ENCODE results near the gene SGCG.

Gene SGCG

GRCh38 chr13:23161481-23161825, 19.3 kb upstream of the SGCG start:
- no peak overlapping the region for H3K4me3 ChIP-seq (ENCODE audit: low read length)
- no peak for DNase-seq (ENCODE audit: low read depth)
- TF ChIP-seq CTCF (IDR thresholded peaks at IDR 0.05; ENCODE audit: insufficient read depth, low read depth, low read length, missing control alignments), result no peak

- TF ChIP-seq CTCF (IDR thresholded peaks at IDR 0.05; ENCODE audit: insufficient read depth, low read depth, low read length, missing control alignments), result no peak
Measured at GRCh38 chr13:23175920-23176319, 4.9 kb upstream of the SGCG start.

GRCh38 chr13:23182142-23182541, 1.4 kb downstream of the SGCG start:
- TF ChIP-seq CTCF (IDR thresholded peaks at IDR 0.05; ENCODE audit: insufficient read depth, low read depth, low read length, missing control alignments), result no peak

More at GRCh38 chr13:23175920-23176319, 4.9 kb upstream of the SGCG start:
- no peak overlapping the region for H3K4me3 ChIP-seq (ENCODE audit: low read length)
- peak; percentile 10 for DNase-seq (ENCODE audit: low read depth)

GRCh38 chr13:23183292-23183691, 2.5 kb downstream of the SGCG start:
- no peak for DNase-seq (ENCODE audit: low read depth)
- no peak for TF ChIP-seq CTCF (IDR thresholded peaks at IDR 0.05; ENCODE audit: insufficient read depth, low read depth, low read length, missing control alignments)
- no peak overlapping the region for H3K4me3 ChIP-seq (ENCODE audit: low read length)

More at GRCh38 chr13:23182142-23182541, 1.4 kb downstream of the SGCG start:
- H3K4me3 ChIP-seq (ENCODE audit: low read length), result no peak overlapping the region
- DNase-seq (ENCODE audit: low read depth), result no peak

- no peak for DNase-seq (ENCODE audit: low read depth)
- H3K4me3 ChIP-seq (ENCODE audit: low read length), result no peak overlapping the region
- TF ChIP-seq CTCF (IDR thresholded peaks at IDR 0.05; ENCODE audit: insufficient read depth, low read depth, low read length, missing control alignments), result no peak
Measured at GRCh38 chr13:23185542-23185941, 4.8 kb downstream of the SGCG start.

- DNase-seq (ENCODE audit: low read depth), result no peak
- H3K4me3 ChIP-seq (ENCODE audit: low read length), result no peak overlapping the region
- no peak for TF ChIP-seq CTCF (IDR thresholded peaks at IDR 0.05; ENCODE audit: insufficient read depth, low read depth, low read length, missing control alignments)
Measured at GRCh38 chr13:23201870-23202269, 21.1 kb downstream of the SGCG start.

- DNase-seq (ENCODE audit: low read depth), result peak; percentile 6
- no peak overlapping the region for H3K4me3 ChIP-seq (ENCODE audit: low read length)
- TF ChIP-seq CTCF (IDR thresholded peaks at IDR 0.05; ENCODE audit: insufficient read depth, low read depth, low read length, missing control alignments), result no peak
Measured at GRCh38 chr13:23202383-23202782, 21.6 kb downstream of the SGCG start.

All from epithelial cell of esophagus (primary cell).